D721Med (cell line): ENCODE results near the gene NPHP3.

Experiments used
- DNase-seq: peaks from one replicate; pipeline ENCODE4 v3.0.0; 2011; ENCODE audit warnings: low spot score; ENCODE audit not compliant: insufficient read length
- FAIRE-seq: peaks from 2 replicates; lab custom pipeline; 2011; peaks lifted over from hg19 to GRCh38; lab: Jason Lieb, UNC
- CTCF ChIP-seq: IDR thresholded peaks from 2 replicates; pipeline ENCODE4 v1.5.1; 2012; ENCODE audit warnings: mild to moderate bottlenecking, control low read depth; ENCODE audit not compliant: insufficient read depth; ENCODE audit errors: missing control alignments

NPHP3 gene

GRCh38 chr3:132738314-132738713 lies 16.1 kb upstream of the NPHP3 start:
- no peak for TF ChIP-seq CTCF
- FAIRE-seq (no peak), DNase-seq (no peak)

GRCh38 chr3:132735589-132735988 lies 13.4 kb upstream of the NPHP3 start:
- TF ChIP-seq CTCF = no peak
- DNase-seq = no peak
- no peak for FAIRE-seq

- FAIRE-seq (peak; percentile 66), DNase-seq (no peak)
- peak; percentile 69 for TF ChIP-seq CTCF
Measured at GRCh38 chr3:132730891-132731580, 8.8 kb upstream of the NPHP3 start.

GRCh38 chr3:132726341-132726823 lies 4.2 kb upstream of the NPHP3 start:
- FAIRE-seq (peak; percentile 38), DNase-seq (peak; percentile 31)
- TF ChIP-seq CTCF = peak; percentile 69

GRCh38 chr3:132723024-132723950 lies 1.1 kb upstream of the NPHP3 start:
- FAIRE-seq (no peak), DNase-seq (no peak)
- TF ChIP-seq CTCF = no peak

GRCh38 chr3:132721479-132722164 lies 587 bp downstream of the NPHP3 start:
- DNase-seq = no peak
- TF ChIP-seq CTCF = no peak
- FAIRE-seq = no peak
